ENCODE results near the gene IL4I1. TPM values are rescaled to one million over a fixed set of nuclear protein-coding genes. Genes with fewer than 3 reads are reported as not detected.

IL4I1 gene
- total RNA-seq, 1 experiment from 2014 or later: 0.61 TPM

GRCh38 chr19:49889687-49890348 lies 6.9 kb downstream of the IL4I1 start:
- Histone ChIP-seq H2BK15ac (ENCODE audit: low read depth, low read length) (no peak overlapping the region), H4K8ac (replicated peaks; ENCODE audit: insufficient read length, low read depth, low read length) (no peak overlapping the region), H3K56ac (ENCODE audit: insufficient read length, low read depth, low read length) (no peak overlapping the region), H3T11ph (ENCODE audit: low read length) (no peak overlapping the region), H4K5ac (ENCODE audit: insufficient read length, low read depth, low read length) (no peak overlapping the region), H3K23me2 (ENCODE audit: insufficient read length, low read depth, low read length, poor library complexity, severe bottlenecking) (peaks cover 3% of the 10 kb centered on the region), H3K18ac (ENCODE audit: insufficient read length, low read depth, low read length) (no peak overlapping the region), H3K4ac (ENCODE audit: low read depth, low read length) (no peak overlapping the region), H2BK20ac (ENCODE audit: low read depth, low read length, poor library complexity, severe bottlenecking) (no peak overlapping the region), H3K27me3 (ENCODE audit: insufficient read depth, low read length) (no peaks in the 10 kb centered on the region; the same call in 1 of the 2 replicates), H3K4me1 (ENCODE audit: insufficient read depth, low read length) (no peaks in the 10 kb centered on the region), H3K9ac (ENCODE audit: extremely low read depth, insufficient read length, low read length) (no peak overlapping the region), H3K79me2 (ENCODE audit: insufficient read depth, low read length) (no peaks in the 10 kb centered on the region), H3K14ac (ENCODE audit: insufficient read depth, low read length) (no peak overlapping the region), H3K27ac (ENCODE audit: insufficient read length, low read depth, low read length) (no peak overlapping the region), H3K23ac (ENCODE audit: insufficient read length, low read depth, low read length) (no peak overlapping the region), H2BK120ac (ENCODE audit: low read depth, low read length, poor library complexity, severe bottlenecking) (no peak overlapping the region), H4K91ac (ENCODE audit: insufficient read length, low read depth, low read length) (no peak overlapping the region), H2BK5ac (ENCODE audit: insufficient read length, low read length) (no peak overlapping the region), H3K4me2 (ENCODE audit: insufficient read depth, insufficient read length, low read length) (peak overlapping the region; percentile 28), H2BK12ac (ENCODE audit: insufficient read length, low read depth, low read length) (no peak overlapping the region), H2AFZ (ENCODE audit: low read length) (no peak overlapping the region), H4K20me1 (ENCODE audit: control insufficient read depth, insufficient read depth, insufficient read length) (peaks cover 5% of the 10 kb centered on the region), H2AK5ac (ENCODE audit: insufficient read length, low read length) (no peak overlapping the region), H3K9me3 (ENCODE audit: control insufficient read depth, low read depth, low read length) (no peaks in the 10 kb centered on the region), H3K79me1 (ENCODE audit: insufficient read depth, low read depth, low read length, poor library complexity, severe bottlenecking) (no peaks in the 10 kb centered on the region)
- peak; percentile 90 for TF ChIP-seq CTCF (conservative IDR thresholded peaks at IDR 0.05)
- H3K4me3 Mint-ChIP-seq: peak overlapping the region; percentile 53 to 81
- no CpG with 5 or more reads among the region's 71 CpGs for WGBS (ENCODE audit: extremely low coverage, insufficient read length, low lambda C conversion rate)
- H3K27ac Mint-ChIP-seq: peak overlapping the region; percentile 85 to 97 (median 96); a peak in 6 of 7 replicates
- H3K27me3 Mint-ChIP-seq (ENCODE audit: low read depth): peaks cover 36% of the 10 kb centered on the region
- peak; percentile 93 for DNase-seq
- peaks cover 19 to 26% (median 23%) of the 10 kb centered on the region in 3 experiments for H3K36me3 Mint-ChIP-seq (ENCODE audit: insufficient read depth in 1 of 3, low read depth in 3 of 3)
- peaks cover 0 to 11% of the 10 kb centered on the region in 2 experiments; a peak in 1 of 5 replicates for H3K9me3 Mint-ChIP-seq
- H3K4me1 Mint-ChIP-seq: peaks cover 3 to 21% of the 10 kb centered on the region in 2 experiments; a peak in 3 of 4 replicates

All from H9 (cell line).